Measurements from ENCODE around the gene CTXND1. TPM values are rescaled to one million over a fixed set of nuclear protein-coding genes. Genes with fewer than 3 reads are reported as not detected.
A peak's percentile ranks its signal among the peaks of the same experiment; 100 is the strongest.

CTXND1 gene
- polyA plus RNA-seq, 2 of the 4 experiments (the other 2 are of a cell fraction) = not detected

DNA sequence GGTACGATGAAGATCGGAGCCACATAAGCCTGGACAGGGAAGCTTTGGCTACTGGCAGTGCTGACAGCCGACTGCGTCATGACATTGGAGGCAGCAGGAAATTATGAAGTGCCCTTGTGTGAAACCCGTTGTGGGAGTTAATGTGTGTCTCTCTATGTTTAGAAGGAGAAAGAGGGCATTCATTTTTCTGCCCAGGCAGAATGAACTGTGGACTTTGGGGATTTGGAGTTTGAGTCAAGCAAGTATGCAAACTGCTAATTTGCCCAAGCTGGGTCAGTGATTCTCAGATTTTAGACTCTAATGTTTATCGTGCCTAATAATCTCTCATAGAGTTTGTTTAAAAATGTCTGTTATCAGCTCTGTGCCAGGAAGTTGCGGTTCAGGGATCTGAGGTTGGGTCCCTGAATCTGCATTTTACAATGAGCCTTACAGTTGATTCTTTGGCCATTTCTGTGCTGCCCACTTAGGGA, 5.6 kb downstream of the CTXND1 start:
- Histone ChIP-seq H3K27ac (no peak overlapping the region), H3K9me3 (no peaks in the 10 kb centered on the region), H3K4me3 (no peak overlapping the region), H3K4me1 (no peaks in the 10 kb centered on the region), H3K4me2 (no peak overlapping the region)
- FAIRE-seq (no peak), ATAC-seq (no peak), DNase-seq (ENCODE audit: low read depth in 1 of 2, low spot score in 1 of 2) (no peak)
- WGBS (ENCODE audit: missing lambda C conversion rate) = 55% methylated on average over 7 of the region's 7 CpGs
- CTCF ChIA-PET = interaction anchor here (1.2 kb wide), 1 partner anchor 63 kb away, joined by 3 read pairs; no protein-coding TSS in a partner anchor
- TF ChIP-seq GATA3 (IDR thresholded peaks at IDR 0.05; ENCODE audit: borderline replicate concordance) (no peak), NPAS2 (CRISPR knock-in tag; IDR thresholded peaks at IDR 0.05; ENCODE audit: borderline replicate concordance) (no peak), MAZ (IDR thresholded peaks at IDR 0.05; ENCODE audit: borderline replicate concordance, low read depth, low read length) (no peak), EHMT2 (IDR thresholded peaks at IDR 0.05; ENCODE audit: low read depth) (no peak), TP53 (CRISPR knock-in tag; IDR thresholded peaks at IDR 0.05) (no peak), ZSCAN20 (CRISPR knock-in tag; IDR thresholded peaks at IDR 0.05) (no peak), RFX5 (IDR thresholded peaks at IDR 0.05) (no peak), SREBF2 (IDR thresholded peaks at IDR 0.05) (no peak), BHLHE40 (IDR thresholded peaks at IDR 0.05; ENCODE audit: low read depth, low read length) (no peak), NR3C1 (IDR thresholded peaks at IDR 0.05) (no peak), EHF (CRISPR knock-in tag; IDR thresholded peaks at IDR 0.05) (no peak), SMC3 (IDR thresholded peaks at IDR 0.05) (no peak), FOSL2 (IDR thresholded peaks at IDR 0.05) (no peak), FOSL2 (CRISPR knock-in tag; IDR thresholded peaks at IDR 0.05) (no peak)
- TF ChIP-seq, protein P1, sequence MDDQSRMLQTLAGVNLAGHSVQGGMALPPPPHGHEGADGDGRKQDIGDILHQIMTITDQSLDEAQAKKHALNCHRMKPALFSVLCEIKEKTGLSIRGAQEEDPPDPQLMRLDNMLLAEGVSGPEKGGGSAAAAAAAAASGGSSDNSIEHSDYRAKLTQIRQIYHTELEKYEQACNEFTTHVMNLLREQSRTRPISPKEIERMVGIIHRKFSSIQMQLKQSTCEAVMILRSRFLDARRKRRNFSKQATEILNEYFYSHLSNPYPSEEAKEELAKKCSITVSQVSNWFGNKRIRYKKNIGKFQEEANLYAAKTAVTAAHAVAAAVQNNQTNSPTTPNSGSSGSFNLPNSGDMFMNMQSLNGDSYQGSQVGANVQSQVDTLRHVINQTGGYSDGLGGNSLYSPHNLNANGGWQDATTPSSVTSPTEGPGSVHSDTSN (IDR thresholded peaks at IDR 0.05) = no peak
- TF ChIP-seq, protein P2, sequence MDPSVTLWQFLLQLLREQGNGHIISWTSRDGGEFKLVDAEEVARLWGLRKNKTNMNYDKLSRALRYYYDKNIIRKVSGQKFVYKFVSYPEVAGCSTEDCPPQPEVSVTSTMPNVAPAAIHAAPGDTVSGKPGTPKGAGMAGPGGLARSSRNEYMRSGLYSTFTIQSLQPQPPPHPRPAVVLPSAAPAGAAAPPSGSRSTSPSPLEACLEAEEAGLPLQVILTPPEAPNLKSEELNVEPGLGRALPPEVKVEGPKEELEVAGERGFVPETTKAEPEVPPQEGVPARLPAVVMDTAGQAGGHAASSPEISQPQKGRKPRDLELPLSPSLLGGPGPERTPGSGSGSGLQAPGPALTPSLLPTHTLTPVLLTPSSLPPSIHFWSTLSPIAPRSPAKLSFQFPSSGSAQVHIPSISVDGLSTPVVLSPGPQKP (IDR thresholded peaks at IDR 0.05; ENCODE audit: low read depth, low read length) = no peak
- TF ChIP-seq, protein P3, sequence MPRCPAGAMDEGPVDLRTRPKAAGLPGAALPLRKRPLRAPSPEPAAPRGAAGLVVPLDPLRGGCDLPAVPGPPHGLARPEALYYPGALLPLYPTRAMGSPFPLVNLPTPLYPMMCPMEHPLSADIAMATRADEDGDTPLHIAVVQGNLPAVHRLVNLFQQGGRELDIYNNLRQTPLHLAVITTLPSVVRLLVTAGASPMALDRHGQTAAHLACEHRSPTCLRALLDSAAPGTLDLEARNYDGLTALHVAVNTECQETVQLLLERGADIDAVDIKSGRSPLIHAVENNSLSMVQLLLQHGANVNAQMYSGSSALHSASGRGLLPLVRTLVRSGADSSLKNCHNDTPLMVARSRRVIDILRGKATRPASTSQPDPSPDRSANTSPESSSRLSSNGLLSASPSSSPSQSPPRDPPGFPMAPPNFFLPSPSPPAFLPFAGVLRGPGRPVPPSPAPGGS (IDR thresholded peaks at IDR 0.05) = no peak
- TF ChIP-seq, protein P4, sequence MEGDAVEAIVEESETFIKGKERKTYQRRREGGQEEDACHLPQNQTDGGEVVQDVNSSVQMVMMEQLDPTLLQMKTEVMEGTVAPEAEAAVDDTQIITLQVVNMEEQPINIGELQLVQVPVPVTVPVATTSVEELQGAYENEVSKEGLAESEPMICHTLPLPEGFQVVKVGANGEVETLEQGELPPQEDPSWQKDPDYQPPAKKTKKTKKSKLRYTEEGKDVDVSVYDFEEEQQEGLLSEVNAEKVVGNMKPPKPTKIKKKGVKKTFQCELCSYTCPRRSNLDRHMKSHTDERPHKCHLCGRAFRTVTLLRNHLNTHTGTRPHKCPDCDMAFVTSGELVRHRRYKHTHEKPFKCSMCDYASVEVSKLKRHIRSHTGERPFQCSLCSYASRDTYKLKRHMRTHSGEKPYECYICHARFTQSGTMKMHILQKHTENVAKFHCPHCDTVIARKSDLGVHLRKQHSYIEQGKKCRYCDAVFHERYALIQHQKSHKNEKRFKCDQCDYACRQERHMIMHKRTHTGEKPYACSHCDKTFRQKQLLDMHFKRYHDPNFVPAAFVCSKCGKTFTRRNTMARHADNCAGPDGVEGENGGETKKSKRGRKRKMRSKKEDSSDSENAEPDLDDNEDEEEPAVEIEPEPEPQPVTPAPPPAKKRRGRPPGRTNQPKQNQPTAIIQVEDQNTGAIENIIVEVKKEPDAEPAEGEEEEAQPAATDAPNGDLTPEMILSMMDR (IDR thresholded peaks at IDR 0.05) = no peak
- POLR2A ChIA-PET = no interaction called here

DNA sequence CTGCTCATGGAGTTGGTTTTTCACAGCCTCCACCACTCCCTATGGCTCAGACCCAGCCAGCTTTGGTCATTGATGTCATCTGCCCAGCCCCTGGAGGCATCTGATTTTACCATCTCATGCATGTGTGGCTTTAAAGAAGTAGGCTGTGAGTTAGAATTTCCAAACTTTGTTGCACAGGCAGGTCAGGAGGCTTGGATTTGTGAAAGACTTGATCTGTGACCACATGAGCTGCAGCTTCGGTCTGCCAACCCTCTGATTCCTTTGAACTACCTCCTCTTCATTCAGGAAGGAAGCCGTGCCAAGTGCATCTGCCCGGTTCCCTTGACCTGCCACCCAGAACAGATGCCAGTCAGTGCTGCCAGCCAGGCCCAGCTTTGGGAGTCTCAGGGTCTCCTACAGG, 9.2 kb downstream of the CTXND1 start:
- H3K4me3 ChIP-seq = no peak overlapping the region
- POLR2A ChIA-PET = no interaction called here
- ATAC-seq (peak in 1 of 2 experiments; percentile 10; a peak in 1 of 6 replicates), FAIRE-seq (no peak), DNase-seq (ENCODE audit: low read depth in 1 of 2, low spot score in 1 of 2) (no peak)
- CTCF ChIA-PET = interaction anchor here (0.8 to 1.7 kb wide), 6 partner anchors 8 to 537 kb away, joined by 3 to 6 read pairs (median 4); partner anchors contain the start of gene CEMIP
- TF ChIP-seq NPAS2 (CRISPR knock-in tag; IDR thresholded peaks at IDR 0.05; ENCODE audit: borderline replicate concordance) = no peak
- no peak for TF ChIP-seq FOSL2 (IDR thresholded peaks at IDR 0.05)
- no peak for TF ChIP-seq FOSL2 (CRISPR knock-in tag; IDR thresholded peaks at IDR 0.05)
- TF ChIP-seq NR3C1 (IDR thresholded peaks at IDR 0.05) = no peak
- no peaks in the 10 kb centered on the region for H3K9me3 ChIP-seq
- H3K27ac ChIP-seq = no peak overlapping the region
- no peak overlapping the region for H3K4me2 ChIP-seq
- 82% methylated on average over 1 of the region's 3 CpGs for WGBS (ENCODE audit: missing lambda C conversion rate)
- H3K4me1 ChIP-seq = no peaks in the 10 kb centered on the region
